Naive B cell (primary cell): Measurements from ENCODE around the gene EFL1. TPM values are rescaled to one million over a fixed set of nuclear protein-coding genes. Genes with fewer than 3 reads are reported as not detected.

ENCODE experiments used
- ATAC-seq, 2 donors: fragments of 150-1000 bp; cut with Tn5 transposase; 2 replicates each; pipeline ENCODE4 v1.10.0; 2021; ENCODE audit warnings: low read depth in 2 of 2, mild to moderate bottlenecking in 2 of 2, moderate library complexity in 2 of 2
- DNase-seq: peaks from one replicate; pipeline ENCODE4 v3.0.0; 2022
- H3K27ac Mint-ChIP-seq, 6 donors: one replicate each; pipeline ENCODE4 v1.8.0; 2020 to 2022; ENCODE audit warnings: mild to moderate bottlenecking in 6 of 6, mixed read lengths in 6 of 6, moderate library complexity in 5 of 6, inconsistent platforms in 2 of 6
- H3K27me3 Mint-ChIP-seq, 3 donors: one replicate each; pipeline ENCODE4 v1.8.0; 2021 to 2022; ENCODE audit warnings: mixed read lengths in 3 of 3, mild to moderate bottlenecking in 1 of 3
- H3K36me3 Mint-ChIP-seq, 2 donors: one replicate each; pipeline ENCODE4 v1.8.0; 2020 to 2022; ENCODE audit warnings: mixed read lengths in 2 of 2, inconsistent platforms in 1 of 2, mild to moderate bottlenecking in 1 of 2
- H3K4me1 Mint-ChIP-seq, 3 donors: one replicate each; pipeline ENCODE4 v1.8.0; 2020 to 2022; ENCODE audit warnings: mixed read lengths in 3 of 3, inconsistent platforms in 1 of 3, mild to moderate bottlenecking in 1 of 3, moderate library complexity in 1 of 3
- H3K4me3 Mint-ChIP-seq, 8 donors: one replicate each; pipeline ENCODE4 v1.8.0; 2020 to 2022; ENCODE audit warnings: mild to moderate bottlenecking in 8 of 8, mixed read lengths in 8 of 8, moderate library complexity in 8 of 8, inconsistent platforms in 2 of 8
- H3K9me3 Mint-ChIP-seq, 7 donors: one replicate each; pipeline ENCODE4 v1.8.0; 2020 to 2022; ENCODE audit warnings: mixed read lengths in 7 of 7, mild to moderate bottlenecking in 5 of 7, inconsistent platforms in 2 of 7, moderate library complexity in 1 of 7
- polyA plus RNA-seq, 6 donors: library from polyadenylated mRNA; unstranded; fragments of 300-500 nt; fragmentation: Illumina TruSeq; gene quantifications; one replicate each; pipeline ENCODE4 v1.2.3, GENCODE V29; 2021; ENCODE audit warnings: low read depth in 6 of 6

The EFL1 gene
- polyA plus RNA-seq, 6 donors from 2014 or later: 17.7 to 43.0 (median 23.7) TPM

DNA sequence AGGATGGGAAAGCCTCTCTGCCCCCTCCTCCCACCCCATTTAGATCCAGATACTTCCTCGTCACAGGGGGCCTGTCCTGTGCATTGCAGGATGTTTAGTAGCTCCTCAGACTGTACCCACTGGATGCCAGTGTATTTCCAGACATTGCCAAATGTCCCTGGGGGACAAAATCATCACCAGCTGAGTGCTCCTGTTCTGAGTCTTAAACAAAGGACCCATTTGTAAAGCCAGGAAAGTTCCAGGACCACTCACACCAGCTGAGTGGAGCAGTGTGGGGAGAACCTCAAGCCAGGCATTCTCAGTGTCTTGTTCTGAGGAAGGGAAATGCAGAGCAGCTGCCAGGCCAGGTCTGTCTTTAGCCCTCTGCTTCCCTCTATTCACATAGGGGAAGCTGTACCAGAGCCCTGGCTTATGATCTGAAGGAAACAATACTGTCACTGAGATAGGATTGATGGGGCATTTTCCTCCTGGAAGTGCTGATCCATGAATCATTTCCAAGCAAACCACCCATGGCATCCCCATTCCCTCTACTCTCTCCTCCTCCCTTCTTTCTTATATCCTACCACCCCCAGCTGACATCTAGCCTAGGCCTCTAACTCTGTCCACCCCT lies 149.3 kb downstream of the EFL1 start:
- H3K4me3 Mint-ChIP-seq: no peak overlapping the region
- H3K4me1 Mint-ChIP-seq: peaks cover 0 to 7% (median 4%) of the 10 kb centered on the region in 3 donors
- H3K36me3 Mint-ChIP-seq: no peaks in the 10 kb centered on the region
- no peak overlapping the region for H3K27ac Mint-ChIP-seq
- ATAC-seq: no peak
- no peaks in the 10 kb centered on the region for H3K9me3 Mint-ChIP-seq
- H3K27me3 Mint-ChIP-seq: peaks cover 0 to 8% (median 8%) of the 10 kb centered on the region in 3 donors
- DNase-seq: no peak

DNA sequence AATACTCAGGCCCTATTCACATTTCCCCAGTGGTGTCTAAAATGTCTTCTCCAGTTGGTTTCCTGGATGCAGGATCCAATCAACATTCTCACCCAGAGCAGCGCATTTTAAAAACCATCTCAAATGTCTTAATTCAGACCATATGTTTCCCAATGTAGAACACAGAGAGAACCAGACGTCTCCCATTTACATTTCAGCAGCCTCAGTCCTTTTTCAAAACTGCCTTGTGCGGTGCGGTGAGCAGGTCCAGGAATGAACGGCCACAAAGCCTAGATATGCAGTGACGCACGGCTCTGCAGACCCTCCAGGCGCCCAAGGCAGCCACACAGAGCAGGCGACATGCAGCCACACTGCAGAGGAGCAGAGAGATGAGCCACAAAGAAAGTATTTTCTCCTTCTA lies 150.6 kb downstream of the EFL1 start:
- Mint-ChIP-seq H3K4me1 (peaks cover 0 to 7% (median 4%) of the 10 kb centered on the region in 3 donors), H3K27ac (peak overlapping the region in 1 of 6 donors; percentile 35), H3K4me3 (no peak overlapping the region), H3K27me3 (peaks cover 0 to 8% (median 8%) of the 10 kb centered on the region in 3 donors), H3K9me3 (no peaks in the 10 kb centered on the region), H3K36me3 (no peaks in the 10 kb centered on the region)
- ATAC-seq (no peak), DNase-seq (no peak)

- no peak for DNase-seq
- H3K9me3 Mint-ChIP-seq: no peaks in the 10 kb centered on the region
- H3K4me1 Mint-ChIP-seq: peaks cover 0 to 7% (median 4%) of the 10 kb centered on the region in 3 donors
- no peak for ATAC-seq
- H3K27ac Mint-ChIP-seq: no peak overlapping the region
- peak overlapping the region in 1 of 8 donors; percentile 54 for H3K4me3 Mint-ChIP-seq
- H3K27me3 Mint-ChIP-seq: peaks cover 0 to 8% (median 8%) of the 10 kb centered on the region in 3 donors
- no peaks in the 10 kb centered on the region for H3K36me3 Mint-ChIP-seq
Measured at GRCh38 chr15:82110144-82110543, 152.4 kb downstream of the EFL1 start.

- H3K4me3 Mint-ChIP-seq: no peak overlapping the region
- peak; percentile 41 for DNase-seq
- H3K9me3 Mint-ChIP-seq: no peaks in the 10 kb centered on the region
- no peaks in the 10 kb centered on the region for H3K36me3 Mint-ChIP-seq
- ATAC-seq: peak; percentile 78 to 86
- no peak overlapping the region for H3K27ac Mint-ChIP-seq
- peaks cover 0 to 7% (median 4%) of the 10 kb centered on the region in 3 donors for H3K4me1 Mint-ChIP-seq
- H3K27me3 Mint-ChIP-seq: peaks cover 8 to 14% (median 10%) of the 10 kb centered on the region in 3 donors
Measured at GRCh38 chr15:82108489-82109078, 153.9 kb downstream of the EFL1 start.

- DNase-seq (no peak), ATAC-seq (no peak)
Measured at GRCh38 chr15:82106679-82107078, 155.9 kb downstream of the EFL1 start.

DNA sequence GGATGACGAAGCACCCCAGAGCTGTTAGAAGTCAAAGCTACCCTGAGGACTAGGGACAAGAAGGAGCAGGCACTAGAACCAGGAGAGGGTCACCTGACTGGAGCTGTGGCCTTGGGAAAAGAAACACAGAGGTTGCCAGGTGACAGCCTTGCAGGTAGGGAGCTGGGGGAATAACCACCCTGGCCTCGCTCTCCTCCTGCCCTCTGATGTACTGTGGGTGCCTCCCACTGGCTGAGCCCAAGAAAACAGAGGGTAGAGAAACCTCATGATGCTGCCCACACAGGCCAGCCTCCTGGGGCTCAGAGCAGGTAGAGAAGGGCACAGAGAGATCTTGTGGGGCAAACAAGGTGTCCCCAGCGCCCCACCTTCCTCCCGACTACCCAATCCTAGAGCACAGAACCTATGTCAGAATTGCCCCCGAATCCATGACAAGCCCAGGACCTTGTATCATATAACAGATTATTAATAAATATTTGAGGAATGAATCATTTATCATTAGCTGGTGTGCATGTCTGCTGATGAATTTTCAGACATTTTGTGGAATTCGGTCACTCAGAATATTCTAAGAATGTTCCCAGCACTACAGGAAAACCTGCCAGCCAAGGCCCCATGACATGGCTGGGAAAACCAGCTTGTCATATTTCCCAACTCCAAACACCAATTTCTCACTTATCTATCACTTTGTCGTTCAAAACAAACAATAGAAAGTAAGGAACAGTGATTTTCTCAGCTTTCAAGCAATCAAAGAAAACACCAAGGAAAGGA lies 156.9 kb downstream of the EFL1 start:
- no peak for ATAC-seq
- no peak overlapping the region for H3K4me3 Mint-ChIP-seq
- peaks cover 0 to 7% (median 4%) of the 10 kb centered on the region in 3 donors for H3K4me1 Mint-ChIP-seq
- H3K9me3 Mint-ChIP-seq: peaks cover 0 to 1% (median 0%) of the 10 kb centered on the region in 7 donors
- peak overlapping the region in 2 of 6 donors; percentile 57 to 69 for H3K27ac Mint-ChIP-seq
- peaks cover 8 to 19% (median 18%) of the 10 kb centered on the region in 3 donors for H3K27me3 Mint-ChIP-seq
- no peaks in the 10 kb centered on the region for H3K36me3 Mint-ChIP-seq
- DNase-seq: no peak

More at GRCh38 chr15:82106679-82107078, 155.9 kb downstream of the EFL1 start:
- peaks cover 0 to 1% (median 0%) of the 10 kb centered on the region in 7 donors for H3K9me3 Mint-ChIP-seq
- peaks cover 8 to 16% (median 10%) of the 10 kb centered on the region in 3 donors for H3K27me3 Mint-ChIP-seq
- no peak overlapping the region for H3K27ac Mint-ChIP-seq
- no peak overlapping the region for H3K4me3 Mint-ChIP-seq
- H3K4me1 Mint-ChIP-seq: peaks cover 0 to 7% (median 4%) of the 10 kb centered on the region in 3 donors
- no peaks in the 10 kb centered on the region for H3K36me3 Mint-ChIP-seq

GRCh38 chr15:82103468-82103867 lies 159.1 kb downstream of the EFL1 start:
- Mint-ChIP-seq H3K27ac (no peak overlapping the region), H3K4me3 (no peak overlapping the region), H3K4me1 (peaks cover 0 to 2% (median 2%) of the 10 kb centered on the region in 3 donors), H3K27me3 (peaks cover 3 to 22% (median 15%) of the 10 kb centered on the region in 3 donors), H3K9me3 (peaks cover 0 to 1% (median 0%) of the 10 kb centered on the region in 7 donors), H3K36me3 (no peaks in the 10 kb centered on the region)
- no peak for ATAC-seq
- no peak for DNase-seq

DNA sequence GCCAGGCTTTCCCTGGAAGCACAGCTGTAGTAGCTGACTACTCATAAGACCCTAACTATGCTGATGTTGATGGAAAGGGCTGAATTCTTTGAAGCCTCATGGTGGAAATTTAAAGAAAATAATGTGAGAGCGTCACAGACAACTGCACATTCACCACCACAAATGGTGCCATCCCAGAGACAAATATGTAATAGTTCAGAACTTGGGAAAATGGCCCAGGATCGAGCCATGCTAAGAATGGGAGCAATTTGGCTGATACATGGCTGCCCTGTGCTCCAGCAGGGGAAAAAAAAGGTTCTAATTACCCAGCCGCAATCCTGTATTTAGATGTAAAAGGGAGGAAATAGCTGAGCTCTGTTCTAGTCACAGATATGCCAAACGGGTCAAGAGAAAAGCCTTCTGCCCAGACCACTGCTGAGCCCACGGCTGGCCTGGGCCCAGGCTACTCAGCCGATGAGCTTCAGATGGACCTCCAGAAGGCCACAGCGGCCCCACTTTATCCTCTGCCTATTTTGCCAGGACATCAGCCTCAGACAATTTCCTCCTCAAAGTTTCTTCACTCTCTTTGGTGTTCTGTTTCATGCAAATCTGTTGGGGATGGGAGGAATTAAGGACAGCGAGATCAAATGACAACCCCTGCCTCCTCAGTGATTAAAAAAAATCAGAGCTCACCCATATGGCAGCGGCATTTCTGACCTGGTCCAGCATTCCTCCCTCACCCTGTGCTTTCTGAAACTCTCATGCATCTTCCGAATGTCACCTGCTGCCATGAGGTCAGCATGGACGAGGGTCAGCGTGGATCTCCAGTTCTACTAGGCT lies 162.2 kb downstream of the EFL1 start:
- Mint-ChIP-seq H3K4me1 (no peaks in the 10 kb centered on the region), H3K27me3 (peaks cover 0 to 22% (median 13%) of the 10 kb centered on the region in 3 donors), H3K4me3 (no peak overlapping the region), H3K36me3 (no peaks in the 10 kb centered on the region), H3K27ac (no peak overlapping the region), H3K9me3 (peaks cover 0 to 1% (median 0%) of the 10 kb centered on the region in 7 donors)
- DNase-seq (no peak), ATAC-seq (no peak)

- peaks cover 0 to 14% (median 12%) of the 10 kb centered on the region in 3 donors for H3K27me3 Mint-ChIP-seq
- no peaks in the 10 kb centered on the region for H3K36me3 Mint-ChIP-seq
- DNase-seq (no peak), ATAC-seq (no peak)
- H3K27ac Mint-ChIP-seq: peak overlapping the region in 2 of 6 donors; percentile 8 to 76
- H3K4me3 Mint-ChIP-seq: no peak overlapping the region
- no peaks in the 10 kb centered on the region for H3K4me1 Mint-ChIP-seq
- peaks cover 0 to 5% (median 0%) of the 10 kb centered on the region in 7 donors for H3K9me3 Mint-ChIP-seq
Measured at GRCh38 chr15:82098674-82099073, 163.9 kb downstream of the EFL1 start.

GRCh38 chr15:82095803-82096202 lies 166.7 kb downstream of the EFL1 start:
- Mint-ChIP-seq H3K27me3 (peaks cover 5 to 12% (median 7%) of the 10 kb centered on the region in 3 donors), H3K4me3 (no peak overlapping the region), H3K9me3 (peaks cover 0 to 7% (median 4%) of the 10 kb centered on the region in 7 donors), H3K27ac (no peak overlapping the region), H3K4me1 (no peaks in the 10 kb centered on the region), H3K36me3 (no peaks in the 10 kb centered on the region)
- ATAC-seq (no peak), DNase-seq (no peak)

- Mint-ChIP-seq H3K4me1 (no peaks in the 10 kb centered on the region), H3K27me3 (peaks cover 0 to 8% (median 7%) of the 10 kb centered on the region in 3 donors), H3K27ac (no peak overlapping the region), H3K4me3 (no peak overlapping the region), H3K9me3 (peaks cover 0 to 7% (median 4%) of the 10 kb centered on the region in 7 donors), H3K36me3 (no peaks in the 10 kb centered on the region)
- ATAC-seq (no peak), DNase-seq (no peak)
Measured at GRCh38 chr15:82093774-82094211, 168.7 kb downstream of the EFL1 start.

- no peak for ATAC-seq
- no peak for DNase-seq
- Mint-ChIP-seq H3K36me3 (no peaks in the 10 kb centered on the region), H3K4me3 (no peak overlapping the region), H3K27me3 (peaks cover 0 to 8% (median 7%) of the 10 kb centered on the region in 3 donors), H3K27ac (no peak overlapping the region), H3K4me1 (no peaks in the 10 kb centered on the region), H3K9me3 (peaks cover 0 to 7% (median 4%) of the 10 kb centered on the region in 7 donors)
Measured at GRCh38 chr15:82093325-82093724, 169.2 kb downstream of the EFL1 start.
